ENCODE measurements around the gene TFDP2.
"Not testable (repeated sequence)": the region's sequence is repeated elsewhere in the genome, so short reads cannot be mapped to it uniquely, and the experiment has no call there.

TFDP2 gene

GRCh38 chr3:141955175-141955574 lies 194.2 kb downstream of the TFDP2 start:
- no peak for DNase-seq

- no peak for DNase-seq
These were observed 196.7 kb downstream of the TFDP2 start for GRCh38 chr3:141952611-141953010.

- DNase-seq = no peak
These were observed 198.5 kb downstream of the TFDP2 start for GRCh38 chr3:141950572-141951493.

- no peak for DNase-seq
These were observed 199.4 kb downstream of the TFDP2 start for GRCh38 chr3:141949972-141950371.

- DNase-seq = no peak
These were observed 199.9 kb downstream of the TFDP2 start for GRCh38 chr3:141949399-141949798.

GRCh38 chr3:141945726-141946485 lies 203.4 kb downstream of the TFDP2 start:
- no peak for DNase-seq

- no peak for DNase-seq
These were observed 207.3 kb downstream of the TFDP2 start for GRCh38 chr3:141942006-141942405.

GRCh38 chr3:141941093-141941492 lies 208.3 kb downstream of the TFDP2 start:
- DNase-seq = no peak

- DNase-seq = no peak
These were observed 209.1 kb downstream of the TFDP2 start for GRCh38 chr3:141940194-141940776.

GRCh38 chr3:141939759-141940158 lies 209.6 kb downstream of the TFDP2 start:
- DNase-seq = no peak

GRCh38 chr3:141938011-141938500 lies 211.3 kb downstream of the TFDP2 start:
- DNase-seq = no peak

GRCh38 chr3:141934354-141934753 lies 215.0 kb downstream of the TFDP2 start:
- DNase-seq = no peak

GRCh38 chr3:141933421-141934300 lies 215.7 kb downstream of the TFDP2 start:
- no peak for DNase-seq

GRCh38 chr3:141930801-141931200 lies 218.5 kb downstream of the TFDP2 start:
- DNase-seq = no peak

- DNase-seq = no peak
These were observed 219.9 kb downstream of the TFDP2 start for GRCh38 chr3:141929341-141929995.

GRCh38 chr3:141928631-141929270 lies 220.6 kb downstream of the TFDP2 start:
- DNase-seq = no peak

- no peak for DNase-seq
These were observed 222.4 kb downstream of the TFDP2 start for GRCh38 chr3:141926929-141927328.

GRCh38 chr3:141925677-141926076 lies 223.7 kb downstream of the TFDP2 start:
- DNase-seq = not testable (repeated sequence)

GRCh38 chr3:141921316-141921715 lies 228.0 kb downstream of the TFDP2 start:
- no peak for DNase-seq

GRCh38 chr3:141920701-141921100 lies 228.6 kb downstream of the TFDP2 start:
- DNase-seq = no peak

- DNase-seq = no peak
These were observed 233.6 kb downstream of the TFDP2 start for GRCh38 chr3:141915766-141916165.
